Stimulated activated CD8-positive, alpha-beta memory T cell treated with anti-CD3 and anti-CD28 coated beads, Interleukin-4, amount 100 ng/mL, for 4 hours (primary cell): ENCODE data around the gene RILPL1.
"Not testable (repeated sequence)": the region's sequence is repeated elsewhere in the genome, so short reads cannot be mapped to it uniquely, and the experiment has no call there.

Experiments used
- DNase-seq, 2 donors: peaks; one replicate each; pipeline ENCODE4 v3.0.0-alpha.2; 2020; ENCODE audit warnings: low read depth in 2 of 2, low spot score in 1 of 2

RILPL1 gene

GRCh38 chr12:123431951-123432817 is 101.3 kb downstream of the RILPL1 start:
- not testable (repeated sequence) for DNase-seq

DNA sequence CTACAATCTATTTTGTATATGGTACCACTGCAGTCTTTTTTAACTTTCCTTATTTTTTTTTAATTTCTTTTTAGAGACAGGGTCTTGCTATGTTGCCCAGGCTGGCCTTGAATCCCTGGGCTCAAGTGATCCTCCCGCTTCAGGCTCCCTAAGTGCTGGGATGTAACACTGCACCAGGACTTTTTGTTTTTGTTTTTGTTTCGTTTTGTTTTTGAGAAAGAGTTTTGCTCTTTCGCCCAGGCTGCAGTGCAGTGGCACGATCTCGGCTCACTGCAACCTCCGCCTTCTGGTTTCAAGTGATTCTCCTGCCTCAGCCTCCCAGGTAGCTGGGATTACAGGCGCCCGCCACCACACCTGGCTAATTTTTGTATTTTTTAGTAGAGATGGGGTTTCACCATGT is 104.4 kb downstream of the RILPL1 start:
- not testable (repeated sequence) for DNase-seq

GRCh38 chr12:123428591-123428990 is 104.9 kb downstream of the RILPL1 start:
- DNase-seq = no peak

- no peak for DNase-seq
These were observed 106.3 kb downstream of the RILPL1 start for GRCh38 chr12:123427036-123427769.

DNA sequence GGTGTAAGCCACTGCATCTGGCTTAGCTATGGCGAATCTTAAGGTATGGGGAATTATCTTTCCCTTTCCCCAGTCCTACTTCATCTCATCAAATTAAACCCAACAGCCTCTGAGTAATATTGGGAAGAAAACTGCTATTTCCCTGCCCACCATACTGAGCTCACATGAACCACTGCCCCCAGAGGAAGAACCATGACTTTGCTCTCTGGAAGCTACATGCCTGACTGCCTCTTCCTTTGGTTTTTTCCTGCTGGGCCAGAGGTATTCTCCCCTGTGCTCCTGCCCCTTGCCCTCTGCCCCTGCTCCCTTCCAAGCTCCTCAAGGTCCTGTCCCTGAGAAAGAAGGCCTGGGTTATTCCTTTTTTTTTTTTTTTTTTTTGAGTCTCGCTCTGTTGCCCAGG is 112.2 kb downstream of the RILPL1 start:
- no peak for DNase-seq
